Ectodermal cell (in vitro differentiated cells): Measurements from ENCODE around the gene ZGLP1.
"Not testable (repeated sequence)": the region's sequence is repeated elsewhere in the genome, so short reads cannot be mapped to it uniquely, and the experiment has no call there.

ENCODE experiments used
- H3K27ac ChIP-seq: 2 replicates; pipeline ENCODE4 v1.7.0; 2013; ENCODE audit warnings: mild to moderate bottlenecking, low read depth, low read length; ENCODE audit not compliant: insufficient read depth, poor library complexity, severe bottlenecking
- H3K27me3 ChIP-seq: 2 replicates; pipeline ENCODE4 v1.7.0; 2013; ENCODE audit warnings: mild to moderate bottlenecking, low read length; ENCODE audit not compliant: insufficient read depth, control insufficient read depth, poor library complexity, severe bottlenecking
- H3K36me3 ChIP-seq: one replicate; pipeline ENCODE4 v1.7.0; 2013; ENCODE audit warnings: low read length; ENCODE audit not compliant: control insufficient read depth, insufficient read depth
- H3K4me1 ChIP-seq: one replicate; pipeline ENCODE4 v1.7.0; 2013; ENCODE audit warnings: low read length; ENCODE audit not compliant: control insufficient read depth, insufficient read depth
- H3K4me3 ChIP-seq: 2 replicates; pipeline ENCODE4 v1.7.0; 2013; ENCODE audit warnings: low read depth, low read length, control low read depth; ENCODE audit not compliant: insufficient read depth
- H3K9me3 ChIP-seq: 2 replicates; pipeline ENCODE4 v1.7.0; 2013; ENCODE audit warnings: mild to moderate bottlenecking, low read length, moderate library complexity; ENCODE audit not compliant: control insufficient read depth
- WGBS, 2 experiments: methylation state at CpG; one replicate each; pipeline ENCODE4 v1.1.7; 2013; ENCODE audit warnings: missing lambda C conversion rate in 2 of 2; 5-methylcytosine and 5-hydroxymethylcytosine counted together

ZGLP1 gene

GRCh38 chr19:10336725-10337124, 27.1 kb upstream of the ZGLP1 start:
- H3K4me3 ChIP-seq, H3K36me3 ChIP-seq, H3K27ac ChIP-seq, H3K9me3 ChIP-seq: not testable (repeated sequence)
- 90 to 95% methylated on average over 9 of the region's 9 CpGs for WGBS, 2 experiments
- Histone ChIP-seq H3K4me1 (peaks cover 16% of the 10 kb centered on the region), H3K27me3 (peaks cover 19% of the 10 kb centered on the region)

DNA sequence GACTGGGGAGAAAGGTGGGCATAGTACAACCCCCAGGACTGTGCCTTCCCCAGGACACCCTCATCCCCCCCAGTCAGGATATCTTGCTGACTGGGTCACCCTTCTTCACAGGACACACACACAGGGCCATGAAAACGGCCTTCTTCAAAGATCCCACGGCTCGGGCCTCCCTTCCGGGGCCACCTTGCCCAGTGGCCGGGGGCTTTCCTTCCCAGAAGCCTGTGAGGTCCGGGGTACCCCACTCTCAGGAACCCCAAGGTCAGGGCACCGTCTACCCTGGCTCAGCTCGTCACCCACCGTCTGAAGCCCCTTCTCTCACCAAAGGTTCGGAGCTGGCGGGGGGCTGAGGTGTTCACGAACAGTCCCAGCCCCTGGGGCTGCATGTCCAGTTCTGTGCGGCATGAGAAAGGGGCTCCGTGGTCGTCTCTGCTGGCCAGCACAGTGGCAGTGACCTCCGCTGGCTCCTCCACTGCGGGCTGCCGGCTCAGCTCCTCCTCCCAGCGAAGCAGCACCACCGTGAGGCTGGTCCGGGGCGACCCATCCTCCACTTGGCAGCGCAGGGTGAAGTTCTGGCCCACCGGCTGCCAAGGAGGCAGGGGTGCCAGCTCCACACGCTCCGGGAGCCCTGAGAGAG, 25.9 kb upstream of the ZGLP1 start:
- Histone ChIP-seq H3K4me1 (peaks cover 17% of the 10 kb centered on the region), H3K27me3 (peaks cover 19% of the 10 kb centered on the region), H3K27ac (no peak overlapping the region), H3K9me3 (no peaks in the 10 kb centered on the region), H3K36me3 (no peaks in the 10 kb centered on the region), H3K4me3 (no peak overlapping the region)
- WGBS, 2 experiments: 70 to 72% methylated on average over 26 of the region's 26 CpGs

- peaks cover 17% of the 10 kb centered on the region for H3K4me1 ChIP-seq
- peaks cover 19% of the 10 kb centered on the region for H3K27me3 ChIP-seq
- 7 to 8% methylated on average over 59 of the region's 59 CpGs for WGBS, 2 experiments
- peak overlapping the region; percentile 63 for H3K4me3 ChIP-seq
- no peaks in the 10 kb centered on the region for H3K9me3 ChIP-seq
- H3K36me3 ChIP-seq: peaks cover 5% of the 10 kb centered on the region
- no peak overlapping the region for H3K27ac ChIP-seq
Observed at GRCh38 chr19:10334588-10335351, 25.2 kb upstream of the ZGLP1 start.

GRCh38 chr19:10333758-10334587, 24.4 kb upstream of the ZGLP1 start:
- peaks cover 19% of the 10 kb centered on the region for H3K27me3 ChIP-seq
- peak overlapping the region; percentile 63 for H3K4me3 ChIP-seq
- H3K36me3 ChIP-seq: peaks cover 13% of the 10 kb centered on the region
- peaks cover 17% of the 10 kb centered on the region for H3K4me1 ChIP-seq
- H3K9me3 ChIP-seq: no peaks in the 10 kb centered on the region
- 4% methylated on average over 44 of the region's 44 CpGs for WGBS, 2 experiments
- no peak overlapping the region for H3K27ac ChIP-seq

GRCh38 chr19:10332965-10333757, 23.5 kb upstream of the ZGLP1 start, which contains the start of gene RAVER1:
Gene RAVER1, minus strand, starts transcription at chr19:10333529. Its CDS starts 22 bp downstream, at chr19:10333507.
- 0% methylated on average over 82 of the region's 82 CpGs for WGBS, 2 experiments
- Histone ChIP-seq H3K4me1 (peaks cover 17% of the 10 kb centered on the region), H3K36me3 (peaks cover 19% of the 10 kb centered on the region), H3K27ac (peak within 1 kb of the TSS; percentile 93), H3K9me3 (no peaks in the 10 kb centered on the region), H3K27me3 (peaks cover 19% of the 10 kb centered on the region), H3K4me3 (peak within 1 kb of the TSS; percentile 63)

GRCh38 chr19:10332158-10332964, 22.7 kb upstream of the ZGLP1 start:
- Histone ChIP-seq H3K27ac (no peak overlapping the region), H3K4me3 (peak overlapping the region; percentile 63), H3K9me3 (no peaks in the 10 kb centered on the region), H3K27me3 (peaks cover 19% of the 10 kb centered on the region), H3K36me3 (peaks cover 25% of the 10 kb centered on the region), H3K4me1 (peaks cover 17% of the 10 kb centered on the region)
- 41 to 44% methylated on average over 18 of the region's 18 CpGs for WGBS, 2 experiments

GRCh38 chr19:10329555-10329954, 19.9 kb upstream of the ZGLP1 start:
- 95 to 96% methylated on average over 13 of the region's 13 CpGs for WGBS, 2 experiments
- H3K9me3 ChIP-seq: no peaks in the 10 kb centered on the region
- H3K4me1 ChIP-seq: peaks cover 17% of the 10 kb centered on the region
- peaks cover 36% of the 10 kb centered on the region for H3K36me3 ChIP-seq
- peaks cover 9% of the 10 kb centered on the region for H3K27me3 ChIP-seq
- H3K27ac ChIP-seq: no peak overlapping the region
- no peak overlapping the region for H3K4me3 ChIP-seq

- Histone ChIP-seq H3K4me1 (peaks cover 10% of the 10 kb centered on the region), H3K4me3 (no peak overlapping the region), H3K36me3 (peaks cover 40% of the 10 kb centered on the region), H3K9me3 (no peaks in the 10 kb centered on the region), H3K27ac (no peak overlapping the region), H3K27me3 (peaks cover 1% of the 10 kb centered on the region)
- 96 to 97% methylated on average over 41 of the region's 41 CpGs for WGBS, 2 experiments
Observed at GRCh38 chr19:10328558-10329429, 19.2 kb upstream of the ZGLP1 start.
